ENCODE data around the gene CACNA2D2. TPM values are rescaled to one million over a fixed set of nuclear protein-coding genes. Genes with fewer than 3 reads are reported as not detected.

The CACNA2D2 gene
- total and polyA plus RNA-seq, 4 donors = 0.75 to 3.2 (median 2.2) TPM

GRCh38 chr3:50350213-50350526, 153.3 kb downstream of the CACNA2D2 start:
- no peaks in the 10 kb centered on the region for H3K4me1 ChIP-seq (ENCODE audit: control insufficient read depth in 1 of 2, insufficient read depth in 2 of 2, low read length in 2 of 2)
- H3K9me3 ChIP-seq (ENCODE audit: control insufficient read depth, low read length) = no peaks in the 10 kb centered on the region
- peaks cover 0 to 5% of the 10 kb centered on the region in 2 donors for H3K36me3 ChIP-seq (ENCODE audit: control insufficient read depth in 1 of 2, insufficient read depth in 2 of 2, low read length in 1 of 2)
- intact Hi-C loops (cut with DNase I) = loop anchor here in 1 of 2 donors (5.0 to 10.0 kb wide), 2 partner anchors 262 to 1045 kb away; partner anchors contain the start of genes CISH and RBM15B
- no peak for DNase-seq
- 1% methylated on average over 7 of the region's 7 CpGs for WGBS, 2 donors
- no peak for ATAC-seq (ENCODE audit: low FRiP score)
- peak overlapping the region in 1 of 2 donors; percentile 69 for H3K27ac ChIP-seq (ENCODE audit: low read depth in 1 of 2, low read length in 2 of 2)
- H3K4me3 ChIP-seq (ENCODE audit: low read length in 2 of 2) = peak overlapping the region; percentile 8 to 51
- H3K27me3 ChIP-seq (ENCODE audit: control insufficient read depth in 1 of 2, insufficient read depth in 2 of 2, low read length in 1 of 2) = no peaks in the 10 kb centered on the region

DNA sequence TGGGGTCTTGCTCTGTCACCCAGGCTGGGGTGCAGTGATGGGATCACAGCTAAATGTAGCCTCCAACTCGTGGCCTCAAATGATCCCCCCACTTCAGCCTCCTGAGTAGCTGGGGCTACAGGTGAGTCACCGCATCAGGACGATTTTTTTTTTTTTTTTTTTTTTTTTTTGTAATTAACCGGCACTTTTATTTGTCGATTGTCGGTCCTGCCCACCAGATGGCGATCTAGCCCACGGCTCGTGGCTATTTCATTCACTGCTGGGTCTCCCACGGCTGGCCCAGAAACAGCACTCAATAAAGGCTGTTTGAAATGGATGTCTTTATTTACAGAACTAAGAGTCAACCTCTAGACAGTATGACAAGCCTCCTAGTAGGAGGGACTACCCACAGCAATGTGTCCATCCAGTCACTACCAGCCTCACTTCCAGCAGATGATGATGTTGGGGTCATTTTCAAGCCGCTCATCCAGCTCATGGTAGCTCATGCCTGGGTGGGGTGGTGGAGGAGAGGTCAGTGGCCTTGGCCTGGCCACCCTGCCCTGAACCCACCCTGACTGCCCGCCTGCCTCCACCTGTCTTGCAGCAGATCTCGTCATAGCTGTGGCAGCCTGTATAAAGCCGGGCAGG, 156.1 kb downstream of the CACNA2D2 start:
- no peaks in the 10 kb centered on the region for H3K36me3 ChIP-seq (ENCODE audit: control insufficient read depth in 1 of 2, insufficient read depth in 2 of 2, low read length in 1 of 2)
- DNase-seq (peak; percentile 83 to 90), ATAC-seq (ENCODE audit: low FRiP score) (no peak)
- no peak overlapping the region for H3K4me3 ChIP-seq (ENCODE audit: low read length in 2 of 2)
- 26% methylated on average over 14 of the region's 14 CpGs for WGBS, 2 donors
- H3K27me3 ChIP-seq (ENCODE audit: control insufficient read depth in 1 of 2, insufficient read depth in 2 of 2, low read length in 1 of 2) = no peaks in the 10 kb centered on the region
- no peaks in the 10 kb centered on the region for H3K4me1 ChIP-seq (ENCODE audit: control insufficient read depth in 1 of 2, insufficient read depth in 2 of 2, low read length in 2 of 2)
- H3K27ac ChIP-seq (ENCODE audit: low read depth in 1 of 2, low read length in 2 of 2) = no peak overlapping the region
- intact Hi-C loops (cut with DNase I) = loop anchor here in 1 of 2 donors (5.0 kb wide), 1 partner anchor 195 kb away; no protein-coding TSS in a partner anchor
- no peaks in the 10 kb centered on the region for H3K9me3 ChIP-seq (ENCODE audit: control insufficient read depth, low read length)

GRCh38 chr3:50345586-50346234, 157.7 kb downstream of the CACNA2D2 start, which contains the start of gene ZMYND10:
Gene ZMYND10, minus strand, starts transcription at chr3:50345732. Its CDS starts 153 bp downstream, at chr3:50345579.
- Histone ChIP-seq H3K27me3 (ENCODE audit: control insufficient read depth in 1 of 2, insufficient read depth in 2 of 2, low read length in 1 of 2) (no peaks in the 10 kb centered on the region), H3K4me3 (ENCODE audit: low read length in 2 of 2) (no peak within 1 kb of the TSS), H3K9me3 (ENCODE audit: control insufficient read depth, low read length) (no peaks in the 10 kb centered on the region), H3K4me1 (ENCODE audit: control insufficient read depth in 1 of 2, insufficient read depth in 2 of 2, low read length in 2 of 2) (no peaks in the 10 kb centered on the region), H3K36me3 (ENCODE audit: control insufficient read depth in 1 of 2, insufficient read depth in 2 of 2, low read length in 1 of 2) (no peaks in the 10 kb centered on the region), H3K27ac (ENCODE audit: low read depth in 1 of 2, low read length in 2 of 2) (no peak within 1 kb of the TSS)
- intact Hi-C loops (cut with DNase I) = loop anchor here in 1 of 2 donors (5.0 kb wide), 1 partner anchor 197 kb away; no protein-coding TSS in a partner anchor
- ATAC-seq (ENCODE audit: low FRiP score) (peak; percentile 28), DNase-seq (peak; percentile 84 to 94)
- 7 to 9% methylated on average over 45 of the region's 45 CpGs for WGBS, 2 donors

- H3K27me3 ChIP-seq (ENCODE audit: control insufficient read depth in 1 of 2, insufficient read depth in 2 of 2, low read length in 1 of 2) = no peaks in the 10 kb centered on the region
- H3K4me1 ChIP-seq (ENCODE audit: control insufficient read depth in 1 of 2, insufficient read depth in 2 of 2, low read length in 2 of 2) = no peaks in the 10 kb centered on the region
- intact Hi-C loops (cut with DNase I) = loop anchor here in 1 of 2 donors (5.0 kb wide), 1 partner anchor 197 kb away; no protein-coding TSS in a partner anchor
- no peak for DNase-seq
- H3K27ac ChIP-seq (ENCODE audit: low read depth in 1 of 2, low read length in 2 of 2) = no peak overlapping the region
- H3K9me3 ChIP-seq (ENCODE audit: control insufficient read depth, low read length) = no peaks in the 10 kb centered on the region
- H3K4me3 ChIP-seq (ENCODE audit: low read length in 2 of 2) = no peak overlapping the region
- H3K36me3 ChIP-seq (ENCODE audit: control insufficient read depth in 1 of 2, insufficient read depth in 2 of 2, low read length in 1 of 2) = no peaks in the 10 kb centered on the region
- no peak for ATAC-seq (ENCODE audit: low FRiP score)
- 66 to 71% methylated on average over 8 of the region's 8 CpGs for WGBS, 2 donors
Observed at GRCh38 chr3:50345008-50345407, 158.4 kb downstream of the CACNA2D2 start.

GRCh38 chr3:50342813-50343633, 160.4 kb downstream of the CACNA2D2 start:
- H3K4me1 ChIP-seq (ENCODE audit: control insufficient read depth in 1 of 2, insufficient read depth in 2 of 2, low read length in 2 of 2) = no peaks in the 10 kb centered on the region

DNA sequence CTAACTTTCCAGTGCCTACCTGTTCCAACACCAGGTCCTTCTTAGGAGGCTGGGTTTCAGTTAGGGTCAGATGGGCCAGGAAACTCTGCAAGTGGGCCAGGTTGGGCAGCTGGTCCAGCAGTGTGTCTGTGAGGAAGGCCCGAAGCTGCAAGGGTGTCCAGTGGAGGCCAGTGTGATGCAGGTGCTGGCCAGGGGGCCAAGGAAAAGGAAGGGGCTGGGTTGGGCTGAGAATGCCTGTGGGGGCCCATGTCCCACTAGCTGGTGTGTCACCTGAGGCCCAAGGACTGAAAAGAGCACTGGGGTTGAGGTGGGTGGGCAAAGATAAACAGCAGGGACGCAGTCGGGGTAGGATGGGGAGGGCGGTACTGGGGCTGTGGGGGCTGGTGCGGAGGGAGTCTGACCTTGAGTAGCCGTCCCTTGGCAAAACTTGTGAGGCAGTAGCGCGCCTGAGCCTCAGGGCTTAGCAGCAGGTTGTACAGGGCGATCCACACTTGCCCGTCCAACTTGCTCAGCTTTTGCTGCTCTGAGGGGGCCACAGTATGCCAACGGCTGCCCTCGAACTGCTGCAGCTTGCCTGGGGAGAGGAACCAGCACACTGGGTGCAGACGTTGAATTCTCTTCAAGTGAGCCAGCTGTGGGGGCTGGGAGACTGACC, 161.3 kb downstream of the CACNA2D2 start:
- Histone ChIP-seq H3K9me3 (ENCODE audit: control insufficient read depth, low read length) (no peaks in the 10 kb centered on the region), H3K4me1 (ENCODE audit: control insufficient read depth in 1 of 2, insufficient read depth in 2 of 2, low read length in 2 of 2) (no peaks in the 10 kb centered on the region), H3K4me3 (ENCODE audit: low read length in 2 of 2) (no peak overlapping the region), H3K27me3 (ENCODE audit: control insufficient read depth in 1 of 2, insufficient read depth in 2 of 2, low read length in 1 of 2) (no peaks in the 10 kb centered on the region), H3K36me3 (ENCODE audit: control insufficient read depth in 1 of 2, insufficient read depth in 2 of 2, low read length in 1 of 2) (no peaks in the 10 kb centered on the region), H3K27ac (ENCODE audit: low read depth in 1 of 2, low read length in 2 of 2) (no peak overlapping the region)
- no peak for ATAC-seq (ENCODE audit: low FRiP score)
- no peak for DNase-seq
- WGBS, 2 donors = 90 to 94% methylated on average over 13 of the region's 13 CpGs
- intact Hi-C loops (cut with DNase I) = no loop called here

More at GRCh38 chr3:50342813-50343633, 160.4 kb downstream of the CACNA2D2 start:
- Histone ChIP-seq H3K36me3 (ENCODE audit: control insufficient read depth in 1 of 2, insufficient read depth in 2 of 2, low read length in 1 of 2) (no peaks in the 10 kb centered on the region), H3K4me3 (ENCODE audit: low read length in 2 of 2) (no peak overlapping the region), H3K27ac (ENCODE audit: low read depth in 1 of 2, low read length in 2 of 2) (no peak overlapping the region), H3K9me3 (ENCODE audit: control insufficient read depth, low read length) (no peaks in the 10 kb centered on the region), H3K27me3 (ENCODE audit: control insufficient read depth in 1 of 2, insufficient read depth in 2 of 2, low read length in 1 of 2) (no peaks in the 10 kb centered on the region)
- 84 to 86% methylated on average over 13 of the region's 13 CpGs for WGBS, 2 donors
- no peak for ATAC-seq (ENCODE audit: low FRiP score)
- intact Hi-C loops (cut with DNase I) = no loop called here
- no peak for DNase-seq

- H3K4me1 ChIP-seq (ENCODE audit: control insufficient read depth in 1 of 2, insufficient read depth in 2 of 2, low read length in 2 of 2) = no peaks in the 10 kb centered on the region
- no peak for DNase-seq
- intact Hi-C loops (cut with DNase I) = no loop called here
- no peak overlapping the region for H3K4me3 ChIP-seq (ENCODE audit: low read length in 2 of 2)
- no peaks in the 10 kb centered on the region for H3K9me3 ChIP-seq (ENCODE audit: control insufficient read depth, low read length)
- H3K27me3 ChIP-seq (ENCODE audit: control insufficient read depth in 1 of 2, insufficient read depth in 2 of 2, low read length in 1 of 2) = no peaks in the 10 kb centered on the region
- 90 to 95% methylated on average over 9 of the region's 9 CpGs for WGBS, 2 donors
- H3K36me3 ChIP-seq (ENCODE audit: control insufficient read depth in 1 of 2, insufficient read depth in 2 of 2, low read length in 1 of 2) = no peaks in the 10 kb centered on the region
- H3K27ac ChIP-seq (ENCODE audit: low read depth in 1 of 2, low read length in 2 of 2) = no peak overlapping the region
- no peak for ATAC-seq (ENCODE audit: low FRiP score)
Observed at GRCh38 chr3:50341537-50341936, 161.9 kb downstream of the CACNA2D2 start.
